Dermis blood vessel endothelial cell (primary cell): ENCODE measurements around the gene STT3A. TPM values are rescaled to one million over a fixed set of nuclear protein-coding genes. Genes with fewer than 3 reads are reported as not detected.
A peak's percentile ranks its signal among the peaks of the same experiment; 100 is the strongest.

ENCODE experiments used
- DNase-seq: peaks from one replicate; pipeline ENCODE4 v3.0.0; 2010
- total RNA-seq: library from RNA; depleted of rRNA; stranded (reverse); fragments of >200 nt; gene quantifications from 2 replicates; pipeline ENCODE4 v1.2.3, GENCODE V29; 2014

STT3A gene
- total RNA-seq, 1 donor from 2014 or later: 158 TPM

DNA sequence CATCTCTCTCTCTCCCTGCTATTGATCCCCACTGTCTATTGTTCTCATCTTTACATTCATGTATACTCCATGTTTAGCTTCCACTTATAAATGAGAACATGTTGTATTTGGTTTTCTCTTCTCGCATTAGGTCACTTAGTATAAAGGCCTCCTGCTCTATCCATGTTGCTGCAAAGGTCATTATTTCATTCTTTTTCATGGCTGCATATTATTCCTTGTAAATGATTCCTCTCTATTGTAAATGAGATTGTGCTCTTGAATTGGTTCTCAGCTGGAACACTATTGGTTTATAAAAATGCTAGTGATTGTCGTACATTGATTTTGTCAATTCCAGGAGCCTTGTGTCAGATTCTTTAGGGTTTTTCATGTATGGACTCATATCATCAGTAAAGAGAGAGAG lies 74.5 kb downstream of the STT3A start:
- no peak for DNase-seq

- peak; percentile 25 for DNase-seq
Measured at GRCh38 chr11:125670172-125670571, 77.5 kb downstream of the STT3A start.

DNA sequence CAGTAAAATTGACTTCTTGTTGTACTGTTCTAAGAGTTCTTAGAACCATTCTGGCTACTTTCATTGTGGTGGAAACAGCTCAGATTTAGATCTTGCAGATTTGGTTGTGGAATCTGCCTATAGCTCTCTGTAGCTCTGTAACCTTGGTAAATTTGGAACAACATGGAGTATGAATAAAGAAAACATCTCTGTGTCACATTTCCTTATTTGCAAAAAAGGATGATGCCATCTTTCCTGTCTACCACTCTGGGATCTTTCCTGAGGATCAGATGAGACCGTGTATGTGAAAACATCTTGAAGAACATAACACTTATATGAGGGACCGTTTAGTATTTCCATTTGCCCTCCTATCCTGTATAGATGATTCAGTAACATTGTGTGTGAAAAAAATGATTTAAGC lies 78.9 kb downstream of the STT3A start:
- DNase-seq: peak; percentile 68

Other genes with a start within 250 kb of the STT3A start
- 52.5 and 54.1 TPM in 2 replicates for gene FEZ1, start 96.6 kb upstream of the STT3A start, total RNA-seq
- 122 and 152 TPM in 2 replicates for gene EI24, start 23.4 kb upstream of the STT3A start, total RNA-seq
- gene CHEK1, start 32.3 kb downstream of the STT3A start, total RNA-seq: 20.1 and 45.7 TPM in 2 replicates
- not detected in 2 replicates for gene ACRV1, start 88.0 kb downstream of the STT3A start, total RNA-seq
- not detected in 2 replicates for gene PATE1, start 153.4 kb downstream of the STT3A start, total RNA-seq
- gene PATE2, start 186.0 kb downstream of the STT3A start, total RNA-seq: not detected in 2 replicates
- not detected in 2 replicates for gene PATE3, start 195.3 kb downstream of the STT3A start, total RNA-seq
- gene PATE4, start 240.5 kb downstream of the STT3A start, total RNA-seq: not detected in 2 replicates